BJ (cell line): ENCODE measurements around the gene STK33. TPM values are rescaled to one million over a fixed set of nuclear protein-coding genes. Genes with fewer than 3 reads are reported as not detected.

Source experiments
- CTCF ChIA-PET: fragments of 350-600 bp; formaldehyde crosslinking; extraction: SDS; loops from one replicate; lab custom pipeline; 2021; ENCODE audit warnings: antibody characterized with exemption, inconsistent platforms; lab: Yijun Ruan, JAX
- POLR2A ChIA-PET: fragments of 300-600 bp; sonication (Branson Sonifier 250); formaldehyde crosslinking; extraction: SDS; loops from one replicate; lab custom pipeline; 2021; ENCODE audit warnings: antibody characterized with exemption; lab: Charles Lee
- DNase-seq: peaks from one replicate; pipeline ENCODE4 v3.0.0-alpha.2; 2011; ENCODE audit warnings: low read depth
- H3K27me3 ChIP-seq: 2 replicates; pipeline ENCODE4 v1.6.0; 2011; ENCODE audit warnings: low read length; ENCODE audit not compliant: control insufficient read depth, insufficient read depth
- H3K36me3 ChIP-seq: 2 replicates; pipeline ENCODE4 v1.5.1; 2011; ENCODE audit warnings: low read length; ENCODE audit not compliant: control insufficient read depth, insufficient read depth
- H3K4me3 ChIP-seq: 2 replicates; pipeline ENCODE4 v1.5.1; 2011; ENCODE audit warnings: low read depth, mild to moderate bottlenecking, control low read depth, low read length
- CTCF ChIP-seq: IDR thresholded peaks from 2 replicates; pipeline ENCODE4 v1.5.1; 2011; ENCODE audit warnings: low read depth, mild to moderate bottlenecking, control low read depth, inconsistent platforms, low read length, moderate library complexity; ENCODE audit not compliant: insufficient read depth
- polyA plus RNA-seq: library from polyadenylated mRNA; depleted of rRNA; stranded (reverse); fragments of >200 nt; gene quantifications from 2 replicates; pipeline ENCODE4 v1.2.3, GENCODE V29; 2011

Gene STK33
- polyA plus RNA-seq, 1 experiment = 3.0 TPM

DNA sequence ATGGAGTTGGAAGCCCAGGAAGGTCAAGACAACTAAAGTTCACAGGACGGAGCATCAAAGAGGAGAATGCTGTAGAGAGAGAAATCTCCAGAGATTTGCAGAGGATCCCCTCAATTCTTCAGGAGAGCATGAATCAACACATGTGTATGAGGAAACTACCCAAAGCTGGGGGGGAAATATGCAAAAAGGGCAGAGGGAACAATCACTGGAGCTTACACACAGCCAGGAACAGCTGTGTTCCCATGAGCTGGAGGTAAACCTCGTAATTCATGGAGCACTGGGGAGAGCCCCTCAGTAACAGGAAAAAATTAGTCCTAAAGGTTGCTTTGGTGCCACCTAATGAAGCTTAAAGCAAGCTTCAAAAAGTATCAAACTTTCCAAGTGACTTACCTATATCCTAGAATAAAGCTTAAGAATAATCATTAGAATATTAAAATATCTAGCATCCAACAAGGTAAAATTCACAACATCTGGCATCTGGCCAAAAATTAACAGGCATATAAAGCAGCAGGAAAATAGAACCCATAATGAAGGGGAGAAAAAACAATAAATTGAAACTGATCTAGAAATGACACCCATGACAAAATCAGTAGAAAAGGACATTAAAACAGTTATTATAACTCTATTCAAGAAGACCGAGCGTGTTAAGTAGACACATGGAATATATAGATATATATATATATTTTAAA lies 134.2 kb downstream of the STK33 start:
- no peaks in the 10 kb centered on the region for H3K27me3 ChIP-seq
- ChIA-PET POLR2A (no interaction called here), CTCF (interaction anchor here (0.6 to 1.0 kb wide), 2 partner anchors 107 to 267 kb away, joined by 3 read pairs; no protein-coding TSS in a partner anchor)
- H3K36me3 ChIP-seq = no peaks in the 10 kb centered on the region
- TF ChIP-seq CTCF = no peak
- no peak for DNase-seq
- no peak overlapping the region for H3K4me3 ChIP-seq

- no peaks in the 10 kb centered on the region for H3K36me3 ChIP-seq
- H3K27me3 ChIP-seq = no peaks in the 10 kb centered on the region
- CTCF ChIA-PET = no interaction called here
- no peak for DNase-seq
- TF ChIP-seq CTCF = no peak
- H3K4me3 ChIP-seq = no peak overlapping the region
- POLR2A ChIA-PET = interaction anchor here (0.5 kb wide), 1 partner anchor 14 kb away, joined by 4 read pairs; no protein-coding TSS in a partner anchor
Observed at GRCh38 chr11:8442301-8442700, 151.7 kb downstream of the STK33 start.

DNA sequence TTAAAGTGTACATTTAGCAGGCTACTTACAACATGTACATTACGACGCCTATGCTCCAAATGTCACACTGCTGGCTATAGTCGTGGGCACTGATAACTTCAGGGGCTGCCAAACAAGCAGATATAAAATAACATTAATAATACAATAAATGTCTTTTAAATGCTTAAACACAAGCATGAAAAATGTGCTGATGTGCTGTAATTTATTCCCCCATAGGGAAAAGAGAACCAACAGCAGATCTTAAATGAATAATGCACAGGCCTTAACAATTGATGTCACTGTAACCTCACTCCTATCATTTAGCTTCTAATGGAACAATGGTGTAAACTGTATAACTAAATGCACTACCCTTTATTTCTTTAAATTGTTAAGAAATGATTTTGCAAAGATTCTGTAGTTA lies 153.4 kb downstream of the STK33 start:
- no peaks in the 10 kb centered on the region for H3K36me3 ChIP-seq
- CTCF ChIA-PET = interaction anchor here (1.1 kb wide), 1 partner anchor 127 kb away, joined by 4 read pairs; no protein-coding TSS in a partner anchor
- no peak for DNase-seq
- no peaks in the 10 kb centered on the region for H3K27me3 ChIP-seq
- H3K4me3 ChIP-seq = no peak overlapping the region
- POLR2A ChIA-PET = no interaction called here
- no peak for TF ChIP-seq CTCF

- no peak for TF ChIP-seq CTCF
- CTCF ChIA-PET = no interaction called here
- no peaks in the 10 kb centered on the region for H3K27me3 ChIP-seq
- no peaks in the 10 kb centered on the region for H3K36me3 ChIP-seq
- POLR2A ChIA-PET = no interaction called here
- no peak overlapping the region for H3K4me3 ChIP-seq
- no peak for DNase-seq
Observed at GRCh38 chr11:8429483-8429882, 164.5 kb downstream of the STK33 start.

GRCh38 chr11:8426076-8426475 lies 168.0 kb downstream of the STK33 start:
- CTCF ChIA-PET = interaction anchor here (0.6 kb wide), 1 partner anchor 106 kb away, joined by 3 read pairs; no protein-coding TSS in a partner anchor
- Histone ChIP-seq H3K36me3 (no peaks in the 10 kb centered on the region), H3K4me3 (no peak overlapping the region), H3K27me3 (no peaks in the 10 kb centered on the region)
- POLR2A ChIA-PET = no interaction called here
- TF ChIP-seq CTCF = no peak
- no peak for DNase-seq
